Ascending aorta (tissue), 2 donors: ENCODE results near the gene PLEKHH1. TPM values are rescaled to one million over a fixed set of nuclear protein-coding genes. Genes with fewer than 3 reads are reported as not detected.

Experiments
- DNase-seq, 2 donors: peaks; one replicate each; pipeline ENCODE4 v3.0.0-alpha.2; 2019; ENCODE audit warnings: low spot score in 2 of 2
- H3K27ac ChIP-seq, 2 donors: fragments of 200-600 bp; sonication (generic); one replicate each; pipeline ENCODE4 v1.5.1; 2016 to 2017; ENCODE audit warnings: mild to moderate bottlenecking in 1 of 2
- H3K27me3 ChIP-seq: fragments of 200-600 bp; sonication (generic); one replicate; pipeline ENCODE4 v1.5.1; 2017
- H3K36me3 ChIP-seq, 2 donors: fragments of 200-600 bp; sonication (generic); one replicate each; pipeline ENCODE4 v1.5.1; 2016
- H3K4me1 ChIP-seq, 2 donors: fragments of 200-600 bp; sonication (generic); one replicate each; pipeline ENCODE4 v1.5.1; 2016 to 2017; ENCODE audit warnings: mild to moderate bottlenecking in 1 of 2
- H3K4me3 ChIP-seq, 2 donors: fragments of 200-600 bp; sonication (generic); one replicate each; pipeline ENCODE4 v1.5.1; 2016 to 2017; ENCODE audit warnings: mild to moderate bottlenecking in 1 of 2
- H3K9me3 ChIP-seq, 2 donors: fragments of 200-600 bp; sonication (generic); one replicate each; pipeline ENCODE4 v1.5.1; 2016
- CTCF ChIP-seq, 3 experiments: fragments of 200-600 bp in 2 of 3; fragments of 450-650 bp in 1 of 3; sonication (generic) in 2 of 3; IDR thresholded peaks; one replicate each; pipeline ENCODE4 v1.5.1; 2016 to 2019; ENCODE audit warnings: antibody characterized with exemption in 3 of 3, mild to moderate bottlenecking in 1 of 3, moderate library complexity in 1 of 3
- intact Hi-C: fragments of 100-400 bp; cut with DNase I; formaldehyde crosslinking; loops from one replicate; pipeline ENCODE4 v1.15.1; 2023
- total RNA-seq: library from RNA; depleted of rRNA; stranded (reverse); fragments of >200 nt; gene quantifications from one replicate; pipeline ENCODE4 v1.1.0, GENCODE V29; 2016

PLEKHH1 gene
- total RNA-seq, 1 donor from 2014 or later = 15.0 TPM

DNA sequence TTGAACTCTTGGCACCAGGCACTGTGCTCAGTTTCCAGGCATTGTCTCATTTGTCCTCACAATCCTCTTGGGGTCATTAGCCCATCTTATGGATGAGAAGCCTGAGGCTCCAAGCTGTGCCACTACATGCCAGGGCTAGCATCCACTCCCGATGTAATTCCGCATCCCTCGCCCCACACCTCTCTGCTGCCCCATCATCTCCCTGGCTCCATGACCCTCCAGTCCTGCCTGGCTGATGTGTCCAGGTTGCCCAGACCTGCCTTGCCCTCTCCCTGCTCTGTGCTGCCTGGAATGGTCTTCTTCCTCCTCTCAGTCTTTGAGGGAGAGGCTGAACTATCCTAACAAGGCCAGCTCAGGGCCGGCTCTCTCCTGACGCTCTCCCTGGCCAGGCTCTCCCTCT lies 39.5 kb downstream of the PLEKHH1 start:
- Histone ChIP-seq H3K27ac (no peak overlapping the region), H3K9me3 (no peaks in the 10 kb centered on the region), H3K4me1 (no peaks in the 10 kb centered on the region), H3K4me3 (no peak overlapping the region), H3K27me3 (no peaks in the 10 kb centered on the region), H3K36me3 (no peaks in the 10 kb centered on the region)
- no peak for DNase-seq
- TF ChIP-seq CTCF (IDR thresholded peaks at IDR 0.05) = no peak
- intact Hi-C loops = no loop called here

- intact Hi-C loops = no loop called here
- no peak for TF ChIP-seq CTCF (IDR thresholded peaks at IDR 0.05)
- Histone ChIP-seq H3K36me3 (no peaks in the 10 kb centered on the region), H3K9me3 (no peaks in the 10 kb centered on the region), H3K4me1 (no peaks in the 10 kb centered on the region), H3K27ac (no peak overlapping the region), H3K27me3 (no peaks in the 10 kb centered on the region), H3K4me3 (no peak overlapping the region)
- no peak for DNase-seq
Observed at GRCh38 chr14:67573228-67574010, 40.3 kb downstream of the PLEKHH1 start.

- Histone ChIP-seq H3K4me3 (no peak overlapping the region), H3K27ac (no peak overlapping the region), H3K36me3 (no peaks in the 10 kb centered on the region), H3K9me3 (no peaks in the 10 kb centered on the region), H3K4me1 (no peaks in the 10 kb centered on the region), H3K27me3 (no peaks in the 10 kb centered on the region)
- intact Hi-C loops = no loop called here
- no peak for DNase-seq
- TF ChIP-seq CTCF (IDR thresholded peaks at IDR 0.05) = no peak
Observed at GRCh38 chr14:67574156-67574555, 41.1 kb downstream of the PLEKHH1 start.

- H3K27me3 ChIP-seq = no peaks in the 10 kb centered on the region
- H3K36me3 ChIP-seq = no peaks in the 10 kb centered on the region
- H3K9me3 ChIP-seq = no peaks in the 10 kb centered on the region
- no peak for DNase-seq
- H3K4me1 ChIP-seq = no peaks in the 10 kb centered on the region
- TF ChIP-seq CTCF (IDR thresholded peaks at IDR 0.05) = no peak
- H3K4me3 ChIP-seq = no peak overlapping the region
- H3K27ac ChIP-seq = no peak overlapping the region
- intact Hi-C loops = no loop called here
Observed at GRCh38 chr14:67574806-67575205, 41.7 kb downstream of the PLEKHH1 start.

GRCh38 chr14:67575684-67576083 lies 42.6 kb downstream of the PLEKHH1 start:
- H3K4me3 ChIP-seq = no peak overlapping the region
- DNase-seq = no peak
- H3K4me1 ChIP-seq = no peaks in the 10 kb centered on the region
- no peaks in the 10 kb centered on the region for H3K27me3 ChIP-seq
- intact Hi-C loops = no loop called here
- H3K36me3 ChIP-seq = no peaks in the 10 kb centered on the region
- no peak for TF ChIP-seq CTCF (IDR thresholded peaks at IDR 0.05)
- no peaks in the 10 kb centered on the region for H3K9me3 ChIP-seq
- no peak overlapping the region for H3K27ac ChIP-seq
